Hepatocyte (in vitro differentiated cells): ENCODE measurements around the gene CCNI.
"Not testable (repeated sequence)": the region's sequence is repeated elsewhere in the genome, so short reads cannot be mapped to it uniquely, and the experiment has no call there.

Experiments
- EZH2 ChIP-seq: fragments of 200-600 bp; sonication (generic); IDR thresholded peaks from 2 replicates; pipeline ENCODE4 v1.6.1; 2016; ENCODE audit warnings: antibody characterized with exemption, mild to moderate bottlenecking, borderline replicate concordance
- EZH2phosphoT487 ChIP-seq: fragments of 200-600 bp; sonication (generic); IDR thresholded peaks from one replicate; pipeline ENCODE4 v1.6.1; 2018; ENCODE audit warnings: antibody characterized with exemption, mild to moderate bottlenecking, low read depth, moderate library complexity; ENCODE audit not compliant: unreplicated experiment, severe bottlenecking
- TF ChIP-seq, protein P1 (sequence below): fragments of 200-600 bp; sonication (generic); IDR thresholded peaks from 2 replicates; pipeline ENCODE4 v1.5.1; 2016; ENCODE audit warnings: antibody characterized with exemption, mild to moderate bottlenecking; ENCODE audit not compliant: poor library complexity

- TF ChIP-seq, protein P1, sequence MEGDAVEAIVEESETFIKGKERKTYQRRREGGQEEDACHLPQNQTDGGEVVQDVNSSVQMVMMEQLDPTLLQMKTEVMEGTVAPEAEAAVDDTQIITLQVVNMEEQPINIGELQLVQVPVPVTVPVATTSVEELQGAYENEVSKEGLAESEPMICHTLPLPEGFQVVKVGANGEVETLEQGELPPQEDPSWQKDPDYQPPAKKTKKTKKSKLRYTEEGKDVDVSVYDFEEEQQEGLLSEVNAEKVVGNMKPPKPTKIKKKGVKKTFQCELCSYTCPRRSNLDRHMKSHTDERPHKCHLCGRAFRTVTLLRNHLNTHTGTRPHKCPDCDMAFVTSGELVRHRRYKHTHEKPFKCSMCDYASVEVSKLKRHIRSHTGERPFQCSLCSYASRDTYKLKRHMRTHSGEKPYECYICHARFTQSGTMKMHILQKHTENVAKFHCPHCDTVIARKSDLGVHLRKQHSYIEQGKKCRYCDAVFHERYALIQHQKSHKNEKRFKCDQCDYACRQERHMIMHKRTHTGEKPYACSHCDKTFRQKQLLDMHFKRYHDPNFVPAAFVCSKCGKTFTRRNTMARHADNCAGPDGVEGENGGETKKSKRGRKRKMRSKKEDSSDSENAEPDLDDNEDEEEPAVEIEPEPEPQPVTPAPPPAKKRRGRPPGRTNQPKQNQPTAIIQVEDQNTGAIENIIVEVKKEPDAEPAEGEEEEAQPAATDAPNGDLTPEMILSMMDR = not testable (repeated sequence)
- not testable (repeated sequence) for TF ChIP-seq EZH2, EZH2phosphoT487
These were observed 6.3 kb downstream of the CCNI start for GRCh38 chr4:77069514-77069913.
